K562 (cell line): ENCODE results near the gene CRYBB1. TPM values are rescaled to one million over a fixed set of nuclear protein-coding genes. Genes with fewer than 3 reads are reported as not detected.
A peak's percentile ranks its signal among the peaks of the same experiment; 100 is the strongest.

ENCODE experiments used
- ATAC-seq: fragments of 200-7000 bp; cut with Tn5 transposase; 3 replicates; pipeline ENCODE4 v1.9.1; 2020; ENCODE audit warnings: moderate library complexity
- Bru-seq: library from RNA; stranded (reverse); fragments of 400-500 nt; gene quantifications from one replicate; lab custom pipeline; 2021; lab: Mats Ljungman, UMichigan
- BruChase-seq, 2 experiments: library from RNA; stranded (reverse); fragments of 400-500 nt; gene quantifications; one replicate each; lab custom pipeline; 2021; lab: Mats Ljungman, UMichigan
- BruUV-seq: library from RNA; stranded (reverse); fragments of 400-500 nt; replicated peaks from 2 replicates; lab custom pipeline; 2021; lab: Mats Ljungman, UMichigan
- CTCF ChIA-PET: fragments of 300-600 bp; formaldehyde crosslinking; extraction: SDS; loops from one replicate; lab custom pipeline; 2021; ENCODE audit warnings: low intra/inter-chr PET ratio; lab: Yijun Ruan, JAX
- POLR2A ChIA-PET: fragments of 300-600, 350-650 bp; sonication (Branson Sonifier 250); formaldehyde crosslinking; extraction: SDS; loops from one replicate; lab custom pipeline; 2021; ENCODE audit warnings: antibody characterized with exemption, inconsistent platforms; lab: Yijun Ruan, JAX
- DNase-seq, 4 experiments: peaks; one replicate each; pipeline versions ENCODE4 v3.0.0 to v3.0.0-alpha.2; 2011 to 2018; ENCODE audit warnings: low spot score in 3 of 4, mixed read lengths in 3 of 4; ENCODE audit errors: extremely low read depth in 1 of 4
- FAIRE-seq: peaks from 2 replicates; lab custom pipeline; 2011; peaks lifted over from hg19 to GRCh38; lab: Jason Lieb, UNC
- H2AFZ ChIP-seq: 2 replicates; pipeline ENCODE4 v1.6.0; 2011; ENCODE audit warnings: low read depth, low read length, control low read depth, inconsistent platforms
- H3K27ac ChIP-seq: fragments of 200-600 bp; 3 replicates; pipeline ENCODE4 v1.8.0; 2011; ENCODE audit warnings: low read depth, mild to moderate bottlenecking, control low read depth, inconsistent platforms, low read length, moderate library complexity, mixed read lengths; ENCODE audit errors: extremely low read depth
- H3K27me3 ChIP-seq, 2 experiments: fragments of 300-600 bp in 1 of 2; 2 replicates in 1 of 2; 3 replicates in 1 of 2; pipeline versions ENCODE4 v1.6.0 to v1.8.0; 2011; ENCODE audit warnings: inconsistent platforms in 2 of 2, low read length in 2 of 2, mild to moderate bottlenecking in 1 of 2, mixed read lengths in 1 of 2, moderate library complexity in 1 of 2; ENCODE audit not compliant: control insufficient read depth in 2 of 2, insufficient read depth in 2 of 2
- H3K36me3 ChIP-seq: fragments of 300-600 bp; 3 replicates; pipeline ENCODE4 v1.8.0; 2011; ENCODE audit warnings: mild to moderate bottlenecking, low read length, inconsistent platforms; ENCODE audit not compliant: control insufficient read depth, insufficient read depth
- H3K4me1 ChIP-seq, 2 experiments: fragments of 200-600 bp in 1 of 2; replicated peaks in 1 of 2; 2 replicates in 1 of 2; 3 replicates in 1 of 2; pipeline versions ENCODE4 v1.5.1 to v1.8.0; 2011; ENCODE audit warnings: inconsistent platforms in 2 of 2, low read length in 2 of 2, mild to moderate bottlenecking in 1 of 2, mixed read lengths in 1 of 2, moderate library complexity in 1 of 2; ENCODE audit not compliant: control insufficient read depth in 2 of 2, insufficient read depth in 2 of 2
- H3K4me2 ChIP-seq: 2 replicates; pipeline ENCODE4 v1.6.1; 2011; ENCODE audit warnings: low read length, control low read depth, inconsistent platforms, mixed read lengths; ENCODE audit not compliant: insufficient read depth
- H3K4me3 ChIP-seq: fragments of 200-600 bp; sonication (generic), shearing (Covaris generic); 2 replicates; pipeline ENCODE4 v1.5.1; 2016; ENCODE audit warnings: control low read depth, inconsistent platforms
- H3K79me2 ChIP-seq: fragments of 200-600 bp; 3 replicates; pipeline ENCODE4 v1.8.0; 2011; ENCODE audit warnings: low read length, inconsistent platforms; ENCODE audit not compliant: control insufficient read depth, insufficient read depth
- H3K9ac ChIP-seq, 2 experiments: 2 replicates each; pipeline versions ENCODE4 v1.6.0 to v1.6.1; 2011; ENCODE audit warnings: low read depth in 2 of 2, low read length in 2 of 2, control low read depth in 1 of 2, inconsistent platforms in 1 of 2, mild to moderate bottlenecking in 1 of 2, mixed read lengths in 1 of 2; ENCODE audit not compliant: insufficient read depth in 1 of 2
- H3K9me1 ChIP-seq: one replicate; pipeline ENCODE4 v1.6.0; 2011; ENCODE audit warnings: inconsistent platforms, mild to moderate bottlenecking, low read length, moderate library complexity; ENCODE audit not compliant: control insufficient read depth, insufficient read depth
- H3K9me3 ChIP-seq: replicated peaks from 2 replicates; pipeline ENCODE4 v1.5.1; 2011; ENCODE audit warnings: low read depth, low read length, inconsistent platforms; ENCODE audit not compliant: control insufficient read depth, insufficient read depth
- H4K20me1 ChIP-seq: replicated peaks from 2 replicates; pipeline ENCODE4 v1.6.1; 2011; ENCODE audit warnings: low read length, inconsistent platforms, mixed read lengths; ENCODE audit not compliant: control insufficient read depth, insufficient read depth
- ARID1B ChIP-seq: fragments of 450-650 bp; IDR thresholded peaks from 2 replicates; pipeline ENCODE4 v1.6.1; 2016; ENCODE audit warnings: antibody characterized with exemption, mild to moderate bottlenecking, inconsistent platforms
- BCL6 ChIP-seq: fragments of 250-450 bp; sonication (Bioruptor Pico); IDR thresholded peaks from 2 replicates; pipeline ENCODE4 v1.4.0; 2020
- BRD4 ChIP-seq: fragments of 200-600 bp; sonication (generic); IDR thresholded peaks from 2 replicates; pipeline ENCODE4 v1.6.1; 2017; ENCODE audit warnings: inconsistent platforms
- HDAC2 ChIP-seq: fragments of 450-650 bp; IDR thresholded peaks from 2 replicates; pipeline ENCODE4 v1.6.1; 2016; ENCODE audit warnings: mild to moderate bottlenecking
- IRF2 ChIP-seq: sonication (generic); formaldehyde crosslinking; IDR thresholded peaks from 2 replicates; pipeline ENCODE4 v1.8.1; 2022; ENCODE audit warnings: mild to moderate bottlenecking, missing genetic modification reagents
- KAT2B ChIP-seq: IDR thresholded peaks from one replicate; pipeline ENCODE4 v1.6.1; 2012; ENCODE audit warnings: low read depth, mild to moderate bottlenecking, control low read depth, inconsistent platforms, low read length, moderate library complexity
- ZC3H8 ChIP-seq: fragments of 450-650 bp; IDR thresholded peaks from 2 replicates; pipeline ENCODE4 v1.6.1; 2017
- ZKSCAN3 ChIP-seq: fragments of 250-450 bp; sonication (Bioruptor Pico); IDR thresholded peaks from 2 replicates; pipeline ENCODE4 v1.4.0; 2020
- WGBS: fragments of 100-300 bp; shearing (Covaris generic); methylation state at CpG from one replicate; pipeline ENCODE4 v1.1.6; 2016; ENCODE audit warnings: low coverage, mixed read lengths; ENCODE audit not compliant: insufficient coverage; ENCODE audit errors: missing lambda C conversion rate; 5-methylcytosine and 5-hydroxymethylcytosine counted together
- in situ Hi-C: fragments of 300-500 bp; cut with MboI; formaldehyde crosslinking; loops from 4 replicates; pipeline ENCODE4 v1.15.0; 2018; ENCODE audit warnings: inconsistent platforms, mixed read lengths
- intact Hi-C: fragments of 100-400 bp; cut with micrococcal nuclease; formaldehyde crosslinking; loops from 2 replicates; pipeline ENCODE4 v1.14.2; 2022
- long read RNA-seq, 3 experiments: library from polyadenylated mRNA in 2 of 3; library from RNA in 1 of 3; unstranded in 2 of 3; stranded (forward) in 1 of 3; transcript quantifications; one replicate each; pipeline ENCODE4 v2.0.0, GENCODE V29; 2019 to 2022
- polyA minus RNA-seq, 3 experiments: library from RNA; depleted of rRNA, polyadenylated mRNA; stranded (reverse); fragments of >200 nt; gene quantifications; 2 replicates each; pipeline ENCODE4 v1.2.3, GENCODE V29; 2011
- polyA plus RNA-seq, 8 experiments: library from polyadenylated mRNA; depleted of rRNA in 4 of 8; stranded (reverse) in 5 of 8; unstranded in 3 of 8; fragments of >200 nt; fragmentation: Nextera tagmentation in 2 of 8; fragmentation: Illumina TruSeq in 1 of 8; extraction: Ambion mirVana in 2 of 8; extraction: Trizol in 1 of 8; gene quantifications; 2 replicates each; pipeline versions ENCODE4 v1.2.1 to v1.2.3, GENCODE V29; 2011 to 2014; ENCODE audit warnings: inconsistent platforms in 1 of 8, missing spikeins in 1 of 8
- total RNA-seq, 7 experiments: library from RNA; depleted of rRNA in 6 of 7; stranded (reverse); fragments of >200 nt in 6 of 7; fragmentation: Illumina TruSeq in 2 of 7; extraction: Trizol in 2 of 7; gene quantifications; 2 replicates each; pipeline versions ENCODE4 v1.2.1 to v1.2.3, GENCODE V29; 2011 to 2021; ENCODE audit warnings: low replicate concordance in 1 of 7
- TF ChIP-seq, protein P1 (sequence below): fragments of 250-450 bp; sonication (Bioruptor Pico); IDR thresholded peaks from 2 replicates; pipeline ENCODE4 v1.4.0; 2020; ENCODE audit warnings: mild to moderate bottlenecking, moderate library complexity
- TF ChIP-seq, protein P2 (sequence below): fragments of 250-450 bp; sonication (Bioruptor Pico); IDR thresholded peaks from 2 replicates; pipeline ENCODE4 v1.5.0; 2021; ENCODE audit warnings: mild to moderate bottlenecking, moderate library complexity

Gene CRYBB1
- total RNA-seq (2011; cell fraction: chromatin; rRNA removed; ENCODE audit: low replicate concordance): not detected in 2 replicates
- total RNA-seq (2011; cell fraction: nucleolus; rRNA removed): not detected in 2 replicates
- not detected in 2 replicates for total RNA-seq (2011; cell fraction: nucleoplasm; rRNA removed)
- total RNA-seq (2014; rRNA removed): 0.29 and 0.45 TPM in 2 replicates
- not detected in 2 replicates for total RNA-seq (2014; rRNA removed; fragmentation: Illumina TruSeq; extraction: Trizol)
- total RNA-seq (2015; rRNA removed; fragmentation: Illumina TruSeq; extraction: Trizol): not detected in 2 replicates
- total RNA-seq (2021): 0.16 and 0.22 TPM in 2 replicates
- 0.12 and 0.17 TPM in 2 replicates for polyA plus RNA-seq (2011; rRNA removed)
- polyA plus RNA-seq (2011; cell fraction: cytosol; rRNA removed): 0.53 and 1.1 TPM in 2 replicates
- not detected in 2 replicates for polyA plus RNA-seq (2011; cell fraction: nucleus; rRNA removed)
- 0.12 and 0.42 TPM in 2 replicates for polyA plus RNA-seq (2012)
- 0.26 and 0.33 TPM in 2 replicates for polyA plus RNA-seq (2014; fragmentation: Illumina TruSeq; extraction: Trizol)
- under 1 TPM; 0.18 to 0.41 TPM for polyA plus RNA-seq (2014; fragmentation: Nextera tagmentation; extraction: Ambion mirVana)
- polyA plus RNA-seq (2014; rRNA removed): 0.38 and 0.42 TPM in 2 replicates
- not detected in 2 replicates for polyA minus RNA-seq (2011; rRNA and poly(A)+ RNA removed)
- polyA minus RNA-seq (2011; cell fraction: cytosol; rRNA and poly(A)+ RNA removed): not detected in 2 replicates
- polyA minus RNA-seq (2011; cell fraction: nucleus; rRNA and poly(A)+ RNA removed): not detected in 2 replicates
- percentile 11 among the genes with signal in this experiment for Bru-seq, nascent RNA
- BruChase-seq, experiment 1, labeled RNA remaining after a 2-hour chase: not detected
- percentile 9 among the genes with signal in this experiment for BruChase-seq, experiment 2, labeled RNA remaining after a 6-hour chase
- long read RNA-seq, experiment 1: 0 reads
- long read RNA-seq, experiment 2: 0 reads
- long read RNA-seq, experiment 3: 0 reads

DNA sequence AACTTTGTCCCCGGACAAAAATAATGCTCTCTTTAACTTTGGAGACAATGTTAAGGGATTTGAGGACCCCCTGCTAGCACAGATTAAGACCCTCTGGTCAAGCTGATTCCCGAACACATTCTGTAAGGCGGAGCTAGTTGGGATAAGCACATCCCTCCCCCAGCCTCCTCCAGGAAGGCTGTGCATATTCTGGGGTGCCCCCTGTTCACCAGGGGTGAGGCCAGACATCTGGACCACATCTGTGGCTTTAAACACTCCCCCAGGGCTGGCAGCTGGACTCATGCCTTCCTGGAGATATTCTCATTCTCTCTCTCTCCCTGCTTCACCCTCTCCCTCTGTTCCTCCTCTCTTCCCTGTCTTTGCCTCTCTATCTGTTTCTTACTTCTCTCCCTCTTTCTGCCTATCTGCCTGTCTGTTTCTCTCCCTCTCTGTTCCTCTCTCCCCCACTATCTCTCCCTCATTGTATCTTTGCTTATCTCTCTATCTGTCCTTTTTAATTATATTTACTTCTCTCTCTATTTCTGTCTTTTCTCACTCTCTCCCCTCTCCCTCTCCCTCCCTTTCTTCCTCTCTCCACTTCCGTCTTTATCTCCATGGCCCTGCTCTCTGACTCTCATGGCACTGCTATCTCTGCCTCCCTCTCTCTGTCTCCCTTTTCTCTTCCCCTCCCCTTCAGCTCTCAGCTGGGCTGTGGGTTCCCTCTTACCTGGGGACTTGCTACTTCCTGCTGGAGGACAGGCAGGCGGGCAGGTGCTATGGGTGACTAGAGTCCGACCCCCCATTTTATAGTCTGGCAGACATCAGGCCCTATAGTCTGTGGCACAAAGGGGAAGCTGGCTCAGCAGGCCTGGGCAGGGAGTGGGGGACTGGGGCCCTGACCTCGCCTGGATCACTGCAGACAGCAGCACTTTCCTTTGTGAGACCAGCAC, at the start of gene CRYBB1:
Gene CRYBB1 (minus strand): TSS at position 757 of the 929 bp plus-strand sequence. CDS start 1,708 bp downstream, outside the sequence.
- ATAC-seq (peak; percentile 75), DNase-seq (peak; percentile 22 to 66 (median 41)), FAIRE-seq (peak; percentile 75)
- Histone ChIP-seq H3K4me2 (peak within 1 kb of the TSS; percentile 57), H3K9ac (peak within 1 kb of the TSS; percentile 59 to 84), H3K27ac (peak within 1 kb of the TSS; percentile 75), H3K9me3 (no peaks in the 10 kb centered on the region), H2AFZ (peak within 1 kb of the TSS; percentile 83), H3K27me3 (no peaks in the 10 kb centered on the region), H4K20me1 (no peaks in the 10 kb centered on the region), H3K9me1 (no peaks in the 10 kb centered on the region), H3K4me3 (no peak within 1 kb of the TSS), H3K79me2 (no peaks in the 10 kb centered on the region), H3K4me1 (peaks cover 40 to 48% of the 10 kb centered on the region in 2 experiments), H3K36me3 (no peaks in the 10 kb centered on the region)
- intact Hi-C loops: no loop called here
- POLR2A ChIA-PET: interaction anchor here (0.7 to 1.2 kb wide), 2 partner anchors 21 to 263 kb away, joined by 3 to 4 read pairs; no protein-coding TSS in a partner anchor
- CTCF ChIA-PET: no interaction called here
- in situ Hi-C loops: no loop called here
- no TSS peak for BruUV-seq
- 31% methylated on average over 7 of the region's 7 CpGs for WGBS
- TF ChIP-seq KAT2B (no peak), IRF2 (no peak), ZKSCAN3 (no peak), HDAC2 (peak; percentile 56; the same call in 1 of the 2 replicates), ZC3H8 (0 out of 2 replicates have a peak, but pooled peaks have one; percentile 72), ARID1B (peak; percentile 84), BCL6 (CRISPR knock-in tag) (no peak), BRD4 (no peak)
- TF ChIP-seq, protein P1, sequence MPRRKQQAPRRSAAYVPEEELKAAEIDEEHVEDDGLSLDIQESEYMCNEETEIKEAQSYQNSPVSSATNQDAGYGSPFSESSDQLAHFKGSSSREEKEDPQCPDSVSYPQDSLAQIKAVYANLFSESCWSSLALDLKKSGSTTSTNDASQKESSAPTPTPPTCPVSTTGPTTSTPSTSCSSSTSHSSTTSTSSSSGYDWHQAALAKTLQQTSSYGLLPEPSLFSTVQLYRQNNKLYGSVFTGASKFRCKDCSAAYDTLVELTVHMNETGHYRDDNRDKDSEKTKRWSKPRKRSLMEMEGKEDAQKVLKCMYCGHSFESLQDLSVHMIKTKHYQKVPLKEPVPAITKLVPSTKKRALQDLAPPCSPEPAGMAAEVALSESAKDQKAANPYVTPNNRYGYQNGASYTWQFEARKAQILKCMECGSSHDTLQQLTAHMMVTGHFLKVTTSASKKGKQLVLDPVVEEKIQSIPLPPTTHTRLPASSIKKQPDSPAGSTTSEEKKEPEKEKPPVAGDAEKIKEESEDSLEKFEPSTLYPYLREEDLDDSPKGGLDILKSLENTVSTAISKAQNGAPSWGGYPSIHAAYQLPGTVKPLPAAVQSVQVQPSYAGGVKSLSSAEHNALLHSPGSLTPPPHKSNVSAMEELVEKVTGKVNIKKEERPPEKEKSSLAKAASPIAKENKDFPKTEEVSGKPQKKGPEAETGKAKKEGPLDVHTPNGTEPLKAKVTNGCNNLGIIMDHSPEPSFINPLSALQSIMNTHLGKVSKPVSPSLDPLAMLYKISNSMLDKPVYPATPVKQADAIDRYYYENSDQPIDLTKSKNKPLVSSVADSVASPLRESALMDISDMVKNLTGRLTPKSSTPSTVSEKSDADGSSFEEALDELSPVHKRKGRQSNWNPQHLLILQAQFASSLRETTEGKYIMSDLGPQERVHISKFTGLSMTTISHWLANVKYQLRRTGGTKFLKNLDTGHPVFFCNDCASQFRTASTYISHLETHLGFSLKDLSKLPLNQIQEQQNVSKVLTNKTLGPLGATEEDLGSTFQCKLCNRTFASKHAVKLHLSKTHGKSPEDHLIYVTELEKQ (CRISPR knock-in tag): no peak
- TF ChIP-seq, protein P2, sequence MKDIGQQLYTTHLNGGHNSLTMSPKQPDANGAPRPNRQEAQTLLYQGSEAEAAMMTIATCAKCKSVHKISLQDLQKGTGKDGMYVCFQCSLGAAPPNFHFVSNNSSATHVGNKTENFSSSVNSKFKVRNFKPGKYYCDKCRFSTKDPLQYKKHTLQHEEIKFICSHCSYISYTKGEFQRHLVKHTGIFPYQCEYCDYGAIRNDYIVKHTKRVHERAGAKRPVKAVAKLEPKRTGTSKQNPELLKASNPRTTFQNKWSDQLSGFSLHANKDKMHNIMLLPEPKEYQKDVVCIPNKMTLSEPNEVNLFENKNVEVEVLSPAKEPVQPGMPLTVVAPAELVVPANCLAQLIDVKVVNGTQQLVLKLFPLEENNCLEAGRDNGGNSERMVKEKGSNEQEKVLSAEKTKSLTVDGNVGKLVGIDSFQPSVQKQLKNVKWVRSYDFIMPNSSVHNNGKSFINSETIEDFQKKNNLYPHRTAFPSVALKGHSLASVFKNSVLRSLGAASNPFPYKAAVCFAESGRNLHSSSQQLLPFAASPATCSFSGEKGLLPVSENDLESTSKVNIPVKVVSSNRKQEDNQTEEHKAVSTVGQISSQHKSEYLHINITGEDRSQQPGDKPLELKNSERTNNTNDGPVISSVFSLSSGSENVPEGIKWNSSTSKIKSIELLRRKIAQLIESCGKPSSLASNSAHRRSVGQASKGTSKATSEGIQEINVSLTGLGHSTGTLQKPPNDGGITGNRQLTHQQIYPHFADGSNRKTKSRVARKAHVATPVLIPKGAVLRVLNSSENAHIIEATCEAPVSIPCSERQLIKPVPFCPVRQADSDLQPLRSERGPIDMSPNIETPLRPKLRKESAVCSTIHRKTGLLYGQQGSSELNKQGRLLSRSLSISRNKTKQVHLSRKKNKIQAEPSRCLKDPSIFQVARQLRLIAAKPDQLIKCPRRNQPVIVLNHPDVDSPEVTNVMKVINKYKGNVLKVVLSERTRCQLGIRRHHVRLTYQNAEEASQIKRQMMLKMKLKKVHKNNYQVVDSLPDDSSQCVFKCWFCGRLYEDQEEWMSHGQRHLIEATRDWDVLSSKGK (CRISPR knock-in tag): no peak
